ENCODE measurements around the gene CPM. TPM values are rescaled to one million over a fixed set of nuclear protein-coding genes. Genes with fewer than 3 reads are reported as not detected.

Gene CPM
- total RNA-seq, 3 donors from 2014 or later (not counting 1 experiment from before 2014, with no cell fraction given) = 0.25 to 1.6 (median 0.68) TPM

DNA sequence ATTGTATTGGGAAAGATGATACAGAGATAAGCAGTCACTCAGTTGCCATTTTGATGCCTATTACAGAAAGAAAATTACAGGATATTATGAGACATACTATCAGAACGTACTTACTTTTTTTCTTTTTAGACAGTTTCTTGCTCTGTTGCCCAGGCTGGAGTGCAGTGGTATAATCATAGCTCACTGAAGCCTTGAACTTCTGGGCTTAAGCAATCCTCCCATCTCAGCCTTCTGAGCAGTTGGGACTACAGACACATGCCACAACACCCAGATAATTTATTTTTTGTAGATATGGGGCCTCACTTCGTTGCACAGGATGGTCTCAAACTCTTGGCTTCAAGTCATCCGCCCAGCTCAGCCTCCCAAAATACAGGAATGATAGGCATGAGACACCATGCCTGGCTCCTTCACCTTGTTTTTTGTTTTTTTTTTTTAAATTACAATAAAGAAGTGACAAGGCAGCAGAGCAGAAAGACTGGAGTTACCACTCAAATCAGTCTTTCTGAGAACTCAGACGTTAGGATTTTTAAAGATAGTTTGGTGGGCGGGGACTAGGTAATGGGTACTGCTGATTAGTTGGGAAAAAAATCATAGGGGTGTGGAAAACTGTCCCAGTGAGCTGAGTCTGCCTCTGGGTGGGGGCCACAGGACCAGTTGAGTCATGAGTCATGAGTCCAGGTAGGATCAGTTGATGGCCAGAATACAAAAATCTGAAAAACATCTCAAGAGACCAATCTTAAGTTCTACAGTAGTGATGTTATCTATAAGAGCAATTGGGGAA lies 11.5 kb upstream of the CPM start:
- ATAC-seq (no peak), DNase-seq (no peak)
- Mint-ChIP-seq H3K36me3 (no peaks in the 10 kb centered on the region), H3K27me3 (ENCODE audit: low read depth in 2 of 2) (peaks cover 16 to 21% of the 10 kb centered on the region in 2 donors), H3K9me3 (no peaks in the 10 kb centered on the region), H3K4me1 (no peaks in the 10 kb centered on the region), H3K4me3 (no peak overlapping the region), H3K27ac (no peak overlapping the region)
- no peaks in the 10 kb centered on the region for H3K4me1 ChIP-seq (ENCODE audit: control insufficient read depth, insufficient read depth, low read length)
- intact Hi-C loops (cut with micrococcal nuclease) = no loop called here
- no peaks in the 10 kb centered on the region for H3K9me3 ChIP-seq (ENCODE audit: control insufficient read depth, insufficient read depth, low read length)
- no peak overlapping the region for H3K27ac ChIP-seq (ENCODE audit: low read length)
- H3K4me3 ChIP-seq (ENCODE audit: low read length) = no peak overlapping the region
- TF ChIP-seq, protein P1, sequence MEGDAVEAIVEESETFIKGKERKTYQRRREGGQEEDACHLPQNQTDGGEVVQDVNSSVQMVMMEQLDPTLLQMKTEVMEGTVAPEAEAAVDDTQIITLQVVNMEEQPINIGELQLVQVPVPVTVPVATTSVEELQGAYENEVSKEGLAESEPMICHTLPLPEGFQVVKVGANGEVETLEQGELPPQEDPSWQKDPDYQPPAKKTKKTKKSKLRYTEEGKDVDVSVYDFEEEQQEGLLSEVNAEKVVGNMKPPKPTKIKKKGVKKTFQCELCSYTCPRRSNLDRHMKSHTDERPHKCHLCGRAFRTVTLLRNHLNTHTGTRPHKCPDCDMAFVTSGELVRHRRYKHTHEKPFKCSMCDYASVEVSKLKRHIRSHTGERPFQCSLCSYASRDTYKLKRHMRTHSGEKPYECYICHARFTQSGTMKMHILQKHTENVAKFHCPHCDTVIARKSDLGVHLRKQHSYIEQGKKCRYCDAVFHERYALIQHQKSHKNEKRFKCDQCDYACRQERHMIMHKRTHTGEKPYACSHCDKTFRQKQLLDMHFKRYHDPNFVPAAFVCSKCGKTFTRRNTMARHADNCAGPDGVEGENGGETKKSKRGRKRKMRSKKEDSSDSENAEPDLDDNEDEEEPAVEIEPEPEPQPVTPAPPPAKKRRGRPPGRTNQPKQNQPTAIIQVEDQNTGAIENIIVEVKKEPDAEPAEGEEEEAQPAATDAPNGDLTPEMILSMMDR (IDR thresholded peaks at IDR 0.05) = no peak
- 76% methylated on average over 5 of the region's 5 CpGs for WGBS (ENCODE audit: insufficient coverage)
- no peaks in the 10 kb centered on the region for H3K36me3 ChIP-seq (ENCODE audit: control insufficient read depth, insufficient read depth, low read length)
- no peaks in the 10 kb centered on the region for H3K27me3 ChIP-seq (ENCODE audit: control insufficient read depth, insufficient read depth, low read length)

GRCh38 chr12:68943848-68944247 lies 10.9 kb upstream of the CPM start:
- no peak overlapping the region for H3K27ac ChIP-seq (ENCODE audit: low read length)
- intact Hi-C loops (cut with micrococcal nuclease) = no loop called here
- no CpG with 5 or more reads among the region's 1 CpG for WGBS (ENCODE audit: insufficient coverage)
- DNase-seq (no peak), ATAC-seq (no peak)
- H3K4me3 Mint-ChIP-seq = no peak overlapping the region
- H3K36me3 ChIP-seq (ENCODE audit: control insufficient read depth, insufficient read depth, low read length) = no peaks in the 10 kb centered on the region
- H3K27ac Mint-ChIP-seq = no peak overlapping the region
- H3K36me3 Mint-ChIP-seq = no peaks in the 10 kb centered on the region
- H3K27me3 ChIP-seq (ENCODE audit: control insufficient read depth, insufficient read depth, low read length) = no peaks in the 10 kb centered on the region
- peaks cover 16 to 21% of the 10 kb centered on the region in 2 donors for H3K27me3 Mint-ChIP-seq (ENCODE audit: low read depth in 2 of 2)
- H3K4me1 Mint-ChIP-seq = no peaks in the 10 kb centered on the region
- TF ChIP-seq, protein P1 (IDR thresholded peaks at IDR 0.05) = no peak
- H3K9me3 ChIP-seq (ENCODE audit: control insufficient read depth, insufficient read depth, low read length) = no peaks in the 10 kb centered on the region
- no peaks in the 10 kb centered on the region for H3K4me1 ChIP-seq (ENCODE audit: control insufficient read depth, insufficient read depth, low read length)
- H3K9me3 Mint-ChIP-seq = no peaks in the 10 kb centered on the region
- H3K4me3 ChIP-seq (ENCODE audit: low read length) = no peak overlapping the region

GRCh38 chr12:68940731-68941130 lies 7.8 kb upstream of the CPM start:
- Mint-ChIP-seq H3K4me3 (no peak overlapping the region), H3K4me1 (no peaks in the 10 kb centered on the region), H3K27me3 (ENCODE audit: low read depth in 2 of 2) (peaks cover 24 to 45% of the 10 kb centered on the region in 2 donors), H3K27ac (no peak overlapping the region), H3K9me3 (no peaks in the 10 kb centered on the region), H3K36me3 (no peaks in the 10 kb centered on the region)
- Histone ChIP-seq H3K4me1 (ENCODE audit: control insufficient read depth, insufficient read depth, low read length) (no peaks in the 10 kb centered on the region), H3K4me3 (ENCODE audit: low read length) (no peak overlapping the region), H3K36me3 (ENCODE audit: control insufficient read depth, insufficient read depth, low read length) (no peaks in the 10 kb centered on the region), H3K9me3 (ENCODE audit: control insufficient read depth, insufficient read depth, low read length) (no peaks in the 10 kb centered on the region), H3K27ac (ENCODE audit: low read length) (no peak overlapping the region), H3K27me3 (ENCODE audit: control insufficient read depth, insufficient read depth, low read length) (peaks cover 3% of the 10 kb centered on the region)
- DNase-seq (no peak), ATAC-seq (no peak)
- TF ChIP-seq, protein P1 (IDR thresholded peaks at IDR 0.05) = no peak
- intact Hi-C loops (cut with micrococcal nuclease) = no loop called here

GRCh38 chr12:68939505-68939904 lies 6.5 kb upstream of the CPM start:
- DNase-seq (no peak), ATAC-seq (no peak)
- Mint-ChIP-seq H3K36me3 (no peaks in the 10 kb centered on the region), H3K27ac (no peak overlapping the region), H3K9me3 (no peaks in the 10 kb centered on the region), H3K27me3 (ENCODE audit: low read depth in 2 of 2) (peaks cover 25 to 51% of the 10 kb centered on the region in 2 donors), H3K4me1 (no peaks in the 10 kb centered on the region), H3K4me3 (no peak overlapping the region)
- TF ChIP-seq, protein P1 (IDR thresholded peaks at IDR 0.05) = no peak
- 86% methylated on average over 1 of the region's 1 CpG for WGBS (ENCODE audit: insufficient coverage)
- Histone ChIP-seq H3K4me3 (ENCODE audit: low read length) (no peak overlapping the region), H3K36me3 (ENCODE audit: control insufficient read depth, insufficient read depth, low read length) (no peaks in the 10 kb centered on the region), H3K4me1 (ENCODE audit: control insufficient read depth, insufficient read depth, low read length) (no peaks in the 10 kb centered on the region), H3K27me3 (ENCODE audit: control insufficient read depth, insufficient read depth, low read length) (peaks cover 5% of the 10 kb centered on the region), H3K9me3 (ENCODE audit: control insufficient read depth, insufficient read depth, low read length) (no peaks in the 10 kb centered on the region), H3K27ac (ENCODE audit: low read length) (no peak overlapping the region)
- intact Hi-C loops (cut with micrococcal nuclease) = no loop called here

Data from natural killer cell (primary cell).